GM18951 (cell line): ENCODE measurements around the gene SHF.
"Not testable (repeated sequence)": the region's sequence is repeated elsewhere in the genome, so short reads cannot be mapped to it uniquely, and the experiment has no call there.

ENCODE experiments used
- POLR2A ChIP-seq: IDR thresholded peaks from 4 replicates; pipeline ENCODE4 v1.6.1; 2011; ENCODE audit warnings: mild to moderate bottlenecking; ENCODE audit not compliant: insufficient read length, insufficient read depth; ENCODE audit errors: extremely low read depth
- in situ Hi-C: fragments of 300-500 bp; cut with MboI; formaldehyde crosslinking; loops from one replicate; pipeline ENCODE4 v1.12.0; 2022; ENCODE audit warnings: low sequenced_read_pairs, mixed read lengths, inconsistent platforms; ENCODE audit not compliant: unreplicated experiment

Gene SHF

GRCh38 chr15:45187894-45188830 lies at the start of gene SHF:
Gene SHF, minus strand, starts transcription at chr15:45187966. Its CDS starts 15 bp downstream, at chr15:45187951.
- no peak for TF ChIP-seq POLR2A
- in situ Hi-C loops: no loop called here

DNA sequence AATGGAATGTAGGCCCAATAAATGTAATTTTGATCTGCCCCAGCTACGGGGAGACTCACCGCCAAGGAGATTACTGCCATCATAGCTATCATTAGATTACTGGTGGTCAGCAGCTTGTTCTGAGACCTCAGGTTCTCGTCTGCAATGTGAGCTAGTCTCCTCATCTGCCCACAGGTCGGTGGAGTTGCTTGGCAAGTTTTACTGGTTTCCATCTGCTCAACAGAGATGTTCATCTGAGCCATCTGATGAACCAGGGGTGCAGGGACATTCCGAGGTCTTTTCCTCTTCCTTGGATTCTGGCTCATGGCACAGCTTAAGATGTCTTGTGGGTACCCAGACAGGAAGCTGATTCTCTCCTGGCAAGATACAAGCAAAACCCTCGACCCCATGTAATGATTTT lies 49.0 kb upstream of the SHF start:
- in situ Hi-C loops: not testable (repeated sequence)

DNA sequence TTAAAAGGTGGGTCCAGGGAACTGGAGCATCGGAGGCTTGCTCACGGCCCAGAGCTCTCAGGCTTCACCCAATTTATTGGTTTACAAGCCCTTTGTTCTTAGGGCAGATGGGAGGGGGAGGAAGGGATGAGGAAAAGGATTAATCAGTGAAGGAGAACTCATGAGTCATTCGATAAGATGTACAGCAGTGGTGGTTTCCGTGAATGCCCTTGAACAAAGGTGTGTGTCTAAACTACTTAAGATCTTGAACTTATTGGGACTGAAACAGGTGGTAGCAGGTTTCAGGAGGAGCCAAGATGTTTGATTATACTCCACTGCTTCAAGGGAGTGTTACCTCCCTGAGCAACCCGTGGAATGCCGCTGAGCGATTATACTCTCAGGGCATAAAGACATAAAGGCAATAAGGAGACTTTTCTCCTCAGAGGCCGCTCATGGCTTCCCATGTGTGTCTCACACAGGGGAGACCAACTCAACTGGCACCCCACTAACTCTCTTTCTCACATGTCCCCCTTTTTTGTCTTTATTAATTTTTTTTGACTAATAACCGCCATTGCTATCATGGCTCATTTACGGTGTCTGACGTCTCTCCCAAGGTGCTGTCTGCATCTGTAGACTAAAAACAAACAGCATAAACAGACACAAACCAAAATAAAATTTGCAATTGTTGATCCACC lies 46.9 kb upstream of the SHF start:
- in situ Hi-C loops: no loop called here
- TF ChIP-seq POLR2A: no peak

- in situ Hi-C loops: no loop called here
- TF ChIP-seq POLR2A: no peak
Measured at GRCh38 chr15:45231864-45232562, 44.2 kb upstream of the SHF start.

GRCh38 chr15:45231132-45231531 lies 43.4 kb upstream of the SHF start:
- in situ Hi-C loops: no loop called here

GRCh38 chr15:45230245-45230965 lies 42.6 kb upstream of the SHF start:
- no peak for TF ChIP-seq POLR2A
- in situ Hi-C loops: no loop called here

More at GRCh38 chr15:45231132-45231531, 43.4 kb upstream of the SHF start:
- TF ChIP-seq POLR2A: no peak

GRCh38 chr15:45228931-45229330 lies 41.2 kb upstream of the SHF start:
- no peak for TF ChIP-seq POLR2A
- in situ Hi-C loops: no loop called here

GRCh38 chr15:45225506-45226273 lies 37.9 kb upstream of the SHF start:
- in situ Hi-C loops: no loop called here
- no peak for TF ChIP-seq POLR2A

DNA sequence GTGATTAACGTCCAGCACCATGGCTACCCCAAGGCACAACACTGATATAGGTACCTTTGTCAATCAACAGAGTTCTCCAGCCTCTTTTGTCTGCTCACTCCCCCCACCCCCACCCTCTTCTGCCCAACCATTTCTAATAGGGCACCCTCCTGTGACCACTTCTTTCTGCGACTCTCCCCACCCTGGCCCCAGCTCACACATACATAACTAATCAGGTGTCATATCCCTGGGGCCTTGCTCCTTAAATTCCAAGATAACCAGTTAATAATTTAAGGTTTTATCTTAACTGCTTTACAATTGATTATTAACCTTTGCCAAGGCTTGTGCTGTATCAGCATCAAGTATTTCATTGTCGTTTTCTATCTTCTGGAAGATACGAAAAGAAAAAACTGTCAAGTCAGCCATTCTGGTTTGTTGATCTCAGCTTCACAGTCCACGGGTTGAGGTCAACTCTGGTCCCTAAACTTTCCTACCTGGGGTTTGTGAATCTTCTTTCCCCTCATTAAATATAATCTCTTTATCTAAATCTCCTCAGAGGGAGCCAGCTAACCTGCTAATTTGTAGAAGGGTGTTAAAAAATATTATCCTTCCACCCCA lies 37.0 kb upstream of the SHF start:
- no peak for TF ChIP-seq POLR2A
- in situ Hi-C loops: no loop called here

GRCh38 chr15:45221967-45222366 lies 34.2 kb upstream of the SHF start:
- in situ Hi-C loops: no loop called here
- TF ChIP-seq POLR2A: no peak

GRCh38 chr15:45221053-45221599 lies 33.4 kb upstream of the SHF start:
- in situ Hi-C loops: no loop called here
- TF ChIP-seq POLR2A: no peak

GRCh38 chr15:45212493-45212892 lies 24.7 kb upstream of the SHF start:
- TF ChIP-seq POLR2A: no peak
- in situ Hi-C loops: no loop called here

GRCh38 chr15:45205192-45205591 lies 17.4 kb upstream of the SHF start:
- in situ Hi-C loops: loop anchor here (10.0 kb wide), 1 partner anchor 200 kb away; a partner anchor contains a TSS
- TF ChIP-seq POLR2A: no peak
